22Rv1 (cell line): ENCODE measurements around the gene SMYD3.

Source experiments
- H3K27ac ChIP-seq: fragments of 450-650 bp; 2 replicates; pipeline ENCODE4 v1.5.1; 2017
- ZFX ChIP-seq: fragments of 450-650 bp; IDR thresholded peaks from 2 replicates; pipeline ENCODE4 v1.6.1; 2017; ENCODE audit warnings: antibody characterized with exemption, borderline replicate concordance
- TF ChIP-seq, protein P1 (sequence below): fragments of 450-650 bp; IDR thresholded peaks from 2 replicates; pipeline ENCODE4 v1.5.1; 2017; ENCODE audit warnings: mild to moderate bottlenecking

SMYD3 gene

DNA sequence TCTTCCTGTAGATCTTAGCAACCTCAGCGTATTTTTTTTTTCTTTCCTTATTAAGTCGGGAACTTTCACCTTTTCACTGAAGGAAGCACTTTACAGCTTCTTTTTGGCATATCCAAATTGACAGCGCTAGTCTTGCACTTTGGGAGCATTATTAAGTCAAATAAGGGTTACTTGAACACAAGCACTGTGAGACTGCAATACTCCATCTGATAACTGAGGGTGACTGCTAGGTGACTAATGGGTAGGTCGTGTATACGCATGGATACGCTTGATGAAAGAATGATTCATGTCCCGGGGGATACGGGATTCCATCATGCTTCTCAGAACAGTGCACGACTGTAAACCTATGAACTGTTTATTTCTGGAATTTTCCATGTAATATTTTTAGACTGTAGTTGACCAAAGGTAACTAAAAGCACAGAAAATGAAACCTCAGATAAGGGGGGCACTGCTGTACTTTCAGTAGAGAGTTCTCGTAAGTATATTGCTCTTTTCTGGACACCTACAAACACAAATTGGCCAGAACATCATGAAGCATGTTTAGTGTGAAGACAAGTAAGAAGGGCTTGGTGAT is 364.7 kb downstream of the SMYD3 start:
- TF ChIP-seq, protein P1, sequence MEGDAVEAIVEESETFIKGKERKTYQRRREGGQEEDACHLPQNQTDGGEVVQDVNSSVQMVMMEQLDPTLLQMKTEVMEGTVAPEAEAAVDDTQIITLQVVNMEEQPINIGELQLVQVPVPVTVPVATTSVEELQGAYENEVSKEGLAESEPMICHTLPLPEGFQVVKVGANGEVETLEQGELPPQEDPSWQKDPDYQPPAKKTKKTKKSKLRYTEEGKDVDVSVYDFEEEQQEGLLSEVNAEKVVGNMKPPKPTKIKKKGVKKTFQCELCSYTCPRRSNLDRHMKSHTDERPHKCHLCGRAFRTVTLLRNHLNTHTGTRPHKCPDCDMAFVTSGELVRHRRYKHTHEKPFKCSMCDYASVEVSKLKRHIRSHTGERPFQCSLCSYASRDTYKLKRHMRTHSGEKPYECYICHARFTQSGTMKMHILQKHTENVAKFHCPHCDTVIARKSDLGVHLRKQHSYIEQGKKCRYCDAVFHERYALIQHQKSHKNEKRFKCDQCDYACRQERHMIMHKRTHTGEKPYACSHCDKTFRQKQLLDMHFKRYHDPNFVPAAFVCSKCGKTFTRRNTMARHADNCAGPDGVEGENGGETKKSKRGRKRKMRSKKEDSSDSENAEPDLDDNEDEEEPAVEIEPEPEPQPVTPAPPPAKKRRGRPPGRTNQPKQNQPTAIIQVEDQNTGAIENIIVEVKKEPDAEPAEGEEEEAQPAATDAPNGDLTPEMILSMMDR = no peak
- TF ChIP-seq ZFX = no peak

GRCh38 chr1:246141306-246141705 is 365.8 kb downstream of the SMYD3 start:
- no peak overlapping the region for H3K27ac ChIP-seq
- TF ChIP-seq ZFX = no peak
- TF ChIP-seq, protein P1 = no peak

More for the DNA sequence above, 364.7 kb downstream of the SMYD3 start:
- no peak overlapping the region for H3K27ac ChIP-seq

DNA sequence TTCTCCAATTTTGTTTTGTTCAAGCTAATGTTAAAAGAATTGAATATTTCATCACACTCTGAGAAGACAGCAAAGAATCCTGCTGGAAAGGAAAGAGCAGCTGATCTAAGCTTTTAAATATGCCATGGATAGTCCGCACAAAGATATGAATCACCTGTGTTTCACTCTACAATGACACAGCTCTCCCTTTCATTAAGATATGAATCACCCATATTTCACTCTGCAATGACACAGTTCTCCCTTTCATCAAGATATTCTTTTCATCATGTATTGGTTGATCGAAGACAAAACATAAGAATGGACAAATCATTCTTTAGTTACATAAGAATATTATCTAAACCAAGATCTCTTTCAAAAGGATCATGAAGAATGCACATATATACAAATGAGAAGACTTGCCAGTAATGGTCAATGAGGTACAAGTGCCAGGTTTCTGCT is 367.3 kb downstream of the SMYD3 start:
- no peak for TF ChIP-seq ZFX
- TF ChIP-seq, protein P1 = no peak
- no peak overlapping the region for H3K27ac ChIP-seq

GRCh38 chr1:246138781-246139180 is 368.3 kb downstream of the SMYD3 start:
- TF ChIP-seq ZFX = no peak
- TF ChIP-seq, protein P1 = no peak
- no peak overlapping the region for H3K27ac ChIP-seq

DNA sequence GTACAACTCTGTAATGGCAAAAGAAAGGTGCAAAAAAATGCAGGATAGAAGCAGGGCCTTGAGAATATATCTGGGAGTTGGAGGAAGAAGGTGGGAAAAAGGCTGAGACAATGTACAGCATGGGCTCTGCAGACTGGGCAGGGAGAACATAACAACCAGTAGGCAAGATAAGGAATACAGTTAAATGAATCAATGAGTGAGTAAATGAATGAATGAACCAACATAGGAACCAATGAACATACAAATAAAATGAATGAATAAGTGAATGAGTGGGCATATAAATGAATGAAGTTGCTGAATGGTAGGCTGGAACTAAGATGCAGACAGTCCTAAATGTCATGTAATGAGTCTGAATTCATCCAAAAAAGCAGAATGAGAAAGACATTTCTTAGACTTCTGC is 370.6 kb downstream of the SMYD3 start:
- H3K27ac ChIP-seq = no peak overlapping the region
- TF ChIP-seq ZFX = no peak
- TF ChIP-seq, protein P1 = no peak

DNA sequence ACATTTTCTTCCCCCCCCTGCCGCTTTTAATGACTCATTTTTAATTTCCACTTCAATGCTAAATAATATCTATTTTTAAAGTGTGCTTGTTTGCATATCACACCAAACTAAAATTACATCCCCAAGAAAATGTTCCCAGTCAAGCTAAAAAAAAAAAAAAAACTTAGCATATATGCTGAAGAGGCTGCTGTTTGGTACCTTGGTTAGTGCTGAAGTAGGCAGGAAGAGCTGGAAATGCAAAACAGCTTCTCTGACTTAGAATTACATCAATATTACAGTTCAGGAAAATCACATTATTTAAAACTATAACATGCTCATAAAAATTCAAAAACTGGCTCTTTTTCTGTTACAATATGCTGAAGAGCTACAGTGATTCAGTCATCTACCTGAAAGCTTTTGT is 372.3 kb downstream of the SMYD3 start:
- no peak overlapping the region for H3K27ac ChIP-seq

DNA sequence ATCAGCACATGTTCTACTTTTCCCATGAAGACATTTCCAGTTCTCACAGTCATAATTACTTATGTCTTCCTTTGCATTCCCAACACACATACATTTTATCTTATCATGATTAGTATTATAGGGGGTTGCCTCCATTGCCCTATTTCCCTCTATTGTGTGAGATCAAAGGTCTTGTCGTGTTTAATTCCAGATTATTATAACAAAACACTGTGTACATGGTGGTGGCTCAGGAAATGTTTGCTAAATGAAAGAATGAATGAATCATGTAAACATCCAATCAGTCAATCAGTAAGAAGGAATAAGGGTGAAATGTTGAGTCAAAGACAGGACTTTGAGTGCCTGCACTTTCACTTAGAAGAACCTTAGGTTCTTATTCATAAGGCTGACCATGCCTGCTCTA is 376.0 kb downstream of the SMYD3 start:
- H3K27ac ChIP-seq = no peak overlapping the region
- no peak for TF ChIP-seq ZFX
- TF ChIP-seq, protein P1 = no peak

More for the DNA sequence above, 372.3 kb downstream of the SMYD3 start:
- TF ChIP-seq, protein P1 = no peak
- TF ChIP-seq ZFX = no peak
